ENCODE results near the gene TIGD3.
A peak's percentile ranks its signal among the peaks of the same experiment; 100 is the strongest.

TIGD3 gene

DNA sequence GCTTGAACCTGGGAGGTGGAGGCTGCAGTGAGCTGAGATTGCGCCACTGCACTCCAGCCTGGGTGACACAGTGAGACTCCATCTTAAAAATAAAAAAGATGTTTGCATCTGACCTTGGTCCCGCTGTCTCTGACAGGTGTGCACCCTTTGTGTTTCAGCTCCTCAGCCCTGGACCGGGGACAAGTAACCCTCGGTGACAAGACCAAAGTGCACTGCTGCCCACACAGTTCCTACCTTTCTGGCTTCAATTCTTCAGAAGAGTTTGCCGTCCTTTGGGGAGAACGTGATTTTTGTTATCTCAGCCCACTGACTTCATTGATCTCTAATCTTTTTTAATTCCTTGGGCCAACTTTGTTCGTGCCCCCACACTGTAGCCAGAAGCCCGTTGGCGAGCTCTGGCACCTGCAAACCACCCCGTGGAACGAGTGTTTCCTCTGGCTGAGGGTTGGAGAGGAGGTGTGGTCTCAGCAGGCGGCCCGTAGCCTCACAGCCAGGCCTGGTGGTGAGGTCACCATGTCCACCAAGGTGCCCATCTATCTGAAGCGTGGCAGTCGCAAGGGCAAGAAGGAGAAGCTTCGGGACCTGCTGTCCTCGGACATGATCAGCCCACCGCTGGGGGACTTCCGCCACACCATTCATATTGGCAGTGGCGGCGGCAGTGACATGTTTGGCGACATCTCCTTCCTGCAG, 34.0 kb upstream of the TIGD3 start:
- no peak for TF ChIP-seq EP300 (IDR thresholded peaks at IDR 0.05; ENCODE audit: borderline replicate concordance)
- no peak for TF ChIP-seq RAD21 (IDR thresholded peaks at IDR 0.05; ENCODE audit: low read depth)
- no peak for TF ChIP-seq REST (IDR thresholded peaks at IDR 0.05; ENCODE audit: low read depth)
- no peak for TF ChIP-seq CEBPB (IDR thresholded peaks at IDR 0.05)
- TF ChIP-seq YY1 (IDR thresholded peaks at IDR 0.05; ENCODE audit: low read depth) = no peak
- no peak for TF ChIP-seq NFIC (IDR thresholded peaks at IDR 0.05)
- TF ChIP-seq ZBTB7A (IDR thresholded peaks at IDR 0.05; ENCODE audit: low read depth) = no peak
- TF ChIP-seq EGR1 (IDR thresholded peaks at IDR 0.05) = no peak
- TF ChIP-seq TAF1 (IDR thresholded peaks at IDR 0.05; ENCODE audit: low read depth) = no peak
- no peak for TF ChIP-seq CREB1 (IDR thresholded peaks at IDR 0.05; ENCODE audit: low read depth)
- no peak for TF ChIP-seq USF1 (IDR thresholded peaks at IDR 0.05)
- TF ChIP-seq TCF12 (IDR thresholded peaks at IDR 0.05; ENCODE audit: low read depth) = no peak
- TF ChIP-seq TEAD4 (IDR thresholded peaks at IDR 0.05) = no peak
- no peak for TF ChIP-seq FOXM1 (IDR thresholded peaks at IDR 0.05; ENCODE audit: borderline replicate concordance, low read depth)
- no peak for TF ChIP-seq MAX (IDR thresholded peaks at IDR 0.05)

- TF ChIP-seq YY1 (IDR thresholded peaks at IDR 0.05; ENCODE audit: low read depth) (no peak), MAX (IDR thresholded peaks at IDR 0.05) (no peak), TCF12 (IDR thresholded peaks at IDR 0.05; ENCODE audit: low read depth) (no peak), RAD21 (IDR thresholded peaks at IDR 0.05; ENCODE audit: low read depth) (no peak), EGR1 (IDR thresholded peaks at IDR 0.05) (no peak), NFIC (IDR thresholded peaks at IDR 0.05) (no peak), USF1 (IDR thresholded peaks at IDR 0.05) (no peak)
These were observed 33.5 kb upstream of the TIGD3 start for GRCh38 chr11:65321076-65321475.

- TF ChIP-seq TAF1 (IDR thresholded peaks at IDR 0.05; ENCODE audit: low read depth) (no peak), NFIC (IDR thresholded peaks at IDR 0.05) (peak; percentile 83)
These were observed 32.6 kb upstream of the TIGD3 start for GRCh38 chr11:65321828-65322485.

DNA sequence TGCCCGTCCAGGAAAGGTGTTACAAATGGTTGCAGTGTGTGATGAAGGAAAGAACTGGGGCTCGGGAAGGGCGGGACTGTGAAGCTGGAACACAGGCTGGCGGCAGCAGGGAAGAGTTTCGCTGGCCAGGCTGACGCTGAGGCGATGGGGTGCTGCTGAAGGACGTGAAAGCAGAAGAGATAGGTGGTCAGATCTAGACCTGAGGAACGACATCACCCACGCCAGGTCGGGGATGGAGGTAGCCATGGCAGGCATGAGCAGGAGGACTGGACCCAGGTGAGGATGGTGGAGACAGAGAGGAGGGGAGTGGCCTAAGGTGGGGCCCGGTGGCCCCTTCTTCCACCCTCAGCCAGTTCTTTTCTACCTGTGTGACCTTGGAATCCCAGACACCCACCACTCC, 30.7 kb upstream of the TIGD3 start:
- TF ChIP-seq TCF12 (IDR thresholded peaks at IDR 0.05; ENCODE audit: low read depth) (no peak), EP300 (IDR thresholded peaks at IDR 0.05; ENCODE audit: borderline replicate concordance) (no peak), REST (IDR thresholded peaks at IDR 0.05; ENCODE audit: low read depth) (no peak), ZBTB7A (IDR thresholded peaks at IDR 0.05; ENCODE audit: low read depth) (no peak), TEAD4 (IDR thresholded peaks at IDR 0.05) (no peak), FOXM1 (IDR thresholded peaks at IDR 0.05; ENCODE audit: borderline replicate concordance, low read depth) (no peak), USF1 (IDR thresholded peaks at IDR 0.05) (no peak), CEBPB (IDR thresholded peaks at IDR 0.05) (no peak), CREB1 (IDR thresholded peaks at IDR 0.05; ENCODE audit: low read depth) (no peak), YY1 (IDR thresholded peaks at IDR 0.05; ENCODE audit: low read depth) (no peak), TAF1 (IDR thresholded peaks at IDR 0.05; ENCODE audit: low read depth) (no peak), RAD21 (IDR thresholded peaks at IDR 0.05; ENCODE audit: low read depth) (no peak), EGR1 (IDR thresholded peaks at IDR 0.05) (no peak), MAX (IDR thresholded peaks at IDR 0.05) (no peak), NFIC (IDR thresholded peaks at IDR 0.05) (no peak)

DNA sequence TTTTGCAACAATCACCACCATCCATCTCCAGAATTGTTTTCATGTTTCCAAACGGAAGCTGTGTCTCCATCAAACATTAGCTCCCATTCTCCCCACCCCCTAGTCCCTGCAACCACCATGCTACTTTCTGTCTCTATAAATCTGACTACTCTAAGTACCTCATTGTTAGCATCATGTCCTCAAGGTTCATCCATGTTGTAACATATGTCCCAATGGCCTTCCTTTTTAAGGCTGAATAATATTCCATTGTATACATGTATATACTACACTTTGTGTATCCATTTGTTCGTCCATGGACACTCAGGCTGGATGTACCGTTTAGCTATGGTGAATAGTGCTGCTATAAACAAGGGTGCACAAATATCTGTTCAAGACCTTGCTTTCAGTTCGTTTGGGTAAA, 29.1 kb upstream of the TIGD3 start:
- TF ChIP-seq ZBTB7A (IDR thresholded peaks at IDR 0.05; ENCODE audit: low read depth) (no peak), TEAD4 (IDR thresholded peaks at IDR 0.05) (no peak), FOXM1 (IDR thresholded peaks at IDR 0.05; ENCODE audit: borderline replicate concordance, low read depth) (no peak), EP300 (IDR thresholded peaks at IDR 0.05; ENCODE audit: borderline replicate concordance) (no peak), TAF1 (IDR thresholded peaks at IDR 0.05; ENCODE audit: low read depth) (no peak), YY1 (IDR thresholded peaks at IDR 0.05; ENCODE audit: low read depth) (no peak), USF1 (IDR thresholded peaks at IDR 0.05) (no peak), NFIC (IDR thresholded peaks at IDR 0.05) (no peak), CREB1 (IDR thresholded peaks at IDR 0.05; ENCODE audit: low read depth) (no peak), MAX (IDR thresholded peaks at IDR 0.05) (no peak), EGR1 (IDR thresholded peaks at IDR 0.05) (no peak), REST (IDR thresholded peaks at IDR 0.05; ENCODE audit: low read depth) (no peak), RAD21 (IDR thresholded peaks at IDR 0.05; ENCODE audit: low read depth) (no peak), TCF12 (IDR thresholded peaks at IDR 0.05; ENCODE audit: low read depth) (no peak), CEBPB (IDR thresholded peaks at IDR 0.05) (no peak)
